Endothelial cell of umbilical vein (primary cell): ENCODE measurements around the gene BPHL. TPM values are rescaled to one million over a fixed set of nuclear protein-coding genes. Genes with fewer than 3 reads are reported as not detected.

ENCODE experiments used
- BruUV-seq: library from RNA; stranded (reverse); fragments of 400-500 nt; replicated peaks from 2 replicates; lab custom pipeline; 2021; lab: Mats Ljungman, UMichigan
- CTCF ChIA-PET: fragments of 300-600, 350-600 bp; sonication (Branson Sonifier 250); formaldehyde crosslinking; loops from one replicate; lab custom pipeline; 2021; ENCODE audit warnings: antibody characterized with exemption, inconsistent platforms; lab: Charles Lee
- POLR2A ChIA-PET: fragments of 300-600, 350-600 bp; sonication (Branson Sonifier 250); formaldehyde crosslinking; loops from one replicate; lab custom pipeline; 2021; ENCODE audit warnings: antibody characterized with exemption, inconsistent platforms; lab: Charles Lee
- DNase-seq: peaks from one replicate; pipeline ENCODE4 v3.0.0-alpha.2; 2011; ENCODE audit warnings: low read depth, low spot score
- FAIRE-seq: peaks from 2 replicates; lab custom pipeline; 2011; peaks lifted over from hg19 to GRCh38; lab: Jason Lieb, UNC
- H2AFZ ChIP-seq: 2 replicates; pipeline ENCODE4 v1.6.0; 2012; ENCODE audit warnings: low read depth, low read length, control low read depth, inconsistent platforms
- H3K27ac ChIP-seq: 2 replicates; pipeline ENCODE4 v1.5.1; 2011; ENCODE audit warnings: low read depth, mild to moderate bottlenecking, control low read depth, low read length, moderate library complexity; ENCODE audit not compliant: insufficient read depth
- H3K27me3 ChIP-seq, 2 experiments: 2 replicates each; pipeline versions ENCODE4 v1.6.0 to v1.6.1; 2011; ENCODE audit warnings: low read length in 2 of 2, mixed read lengths in 1 of 2; ENCODE audit not compliant: control insufficient read depth in 2 of 2, insufficient read depth in 2 of 2
- H3K36me3 ChIP-seq, 2 experiments: 2 replicates in 1 of 2; 3 replicates in 1 of 2; pipeline ENCODE4 v1.5.1; 2011; ENCODE audit warnings: low read length in 2 of 2, mild to moderate bottlenecking in 1 of 2, moderate library complexity in 1 of 2; ENCODE audit not compliant: control insufficient read depth in 2 of 2, insufficient read depth in 2 of 2; ENCODE audit errors: extremely low read depth in 1 of 2
- H3K4me1 ChIP-seq: 3 replicates; pipeline ENCODE4 v1.5.1; 2011; ENCODE audit warnings: mild to moderate bottlenecking, low read length; ENCODE audit not compliant: control insufficient read depth, insufficient read depth; ENCODE audit errors: extremely low read depth
- H3K4me2 ChIP-seq: 2 replicates; pipeline ENCODE4 v1.6.1; 2011; ENCODE audit warnings: low read length, control low read depth, mixed read lengths; ENCODE audit not compliant: insufficient read depth
- H3K4me3 ChIP-seq, 3 experiments: fragments of 200-600 bp in 1 of 3; sonication (generic), shearing (Covaris generic) in 1 of 3; replicated peaks in 1 of 3; 2 replicates each; pipeline ENCODE4 v1.5.1; 2011 to 2016; ENCODE audit warnings: control low read depth in 3 of 3, low read length in 3 of 3, mild to moderate bottlenecking in 2 of 3, inconsistent platforms in 1 of 3, low read depth in 1 of 3, moderate library complexity in 1 of 3; ENCODE audit not compliant: insufficient read depth in 1 of 3
- H3K79me2 ChIP-seq: 2 replicates; pipeline ENCODE4 v1.6.0; 2012; ENCODE audit warnings: low read length, inconsistent platforms; ENCODE audit not compliant: control insufficient read depth, insufficient read depth
- H3K9ac ChIP-seq: replicated peaks from 2 replicates; pipeline ENCODE3; 2011; ENCODE audit warnings: low read length, control low read depth; ENCODE audit not compliant: insufficient read depth; ENCODE audit errors: extremely low read depth
- H3K9me1 ChIP-seq: replicated peaks from 3 replicates; pipeline ENCODE4 v1.6.0; 2011; ENCODE audit warnings: mild to moderate bottlenecking, low read length; ENCODE audit not compliant: control insufficient read depth, insufficient read depth; ENCODE audit errors: extremely low read depth
- H3K9me3 ChIP-seq: replicated peaks from 2 replicates; pipeline ENCODE4 v1.5.1; 2012; ENCODE audit warnings: low read length, inconsistent platforms; ENCODE audit not compliant: control insufficient read depth, insufficient read depth
- H4K20me1 ChIP-seq: replicated peaks from 2 replicates; pipeline ENCODE3; 2011; ENCODE audit warnings: mild to moderate bottlenecking, low read length; ENCODE audit not compliant: control insufficient read depth, insufficient read depth; ENCODE audit errors: extremely low read depth
- CTCF ChIP-seq, 2 donors: IDR thresholded peaks; 1 replicate in 1 of 2; 2 replicates in 1 of 2; pipeline ENCODE4 v1.5.1; 2011; ENCODE audit warnings: low read length in 2 of 2, mild to moderate bottlenecking in 2 of 2, moderate library complexity in 2 of 2, control low read depth in 1 of 2, inconsistent platforms in 1 of 2, low read depth in 1 of 2; ENCODE audit not compliant: insufficient read depth in 1 of 2; ENCODE audit errors: extremely low read depth in 1 of 2
- EZH2 ChIP-seq: IDR thresholded peaks from 2 replicates; pipeline ENCODE4 v1.6.1; 2012; ENCODE audit warnings: borderline replicate concordance, low read depth, mild to moderate bottlenecking, moderate library complexity, low read length, inconsistent platforms; ENCODE audit not compliant: severe bottlenecking
- FOS ChIP-seq: IDR thresholded peaks from 2 replicates; pipeline ENCODE4 v1.6.1; 2011; ENCODE audit warnings: mild to moderate bottlenecking, low read length, moderate library complexity, borderline replicate concordance; ENCODE audit not compliant: insufficient read depth
- GATA2 ChIP-seq: IDR thresholded peaks from 2 replicates; pipeline ENCODE4 v1.7.0; 2011; ENCODE audit warnings: low read depth, mild to moderate bottlenecking, moderate library complexity, mixed read lengths, low read length; ENCODE audit not compliant: insufficient read length, insufficient read depth
- JUN ChIP-seq: IDR thresholded peaks from 2 replicates; pipeline ENCODE4 v1.6.1; 2011; ENCODE audit warnings: borderline replicate concordance, low read depth; ENCODE audit not compliant: insufficient read length, insufficient read depth
- MAX ChIP-seq: IDR thresholded peaks from 2 replicates; pipeline ENCODE4 v1.6.1; 2011; ENCODE audit not compliant: insufficient read depth, insufficient read length
- MYC ChIP-seq: IDR thresholded peaks from one replicate; pipeline ENCODE4 v1.6.1; 2011; ENCODE audit warnings: mild to moderate bottlenecking, low read depth, low read length
- POLR2A ChIP-seq: IDR thresholded peaks from 2 replicates; pipeline ENCODE4 v1.6.1; 2012; ENCODE audit warnings: low read depth, mild to moderate bottlenecking, control low read depth, low read length
- POLR2AphosphoS5 ChIP-seq: IDR thresholded peaks from 2 replicates; pipeline ENCODE4 v1.6.1; 2012; ENCODE audit warnings: low read depth, mild to moderate bottlenecking, control low read depth, low read length, moderate library complexity; ENCODE audit not compliant: insufficient read depth
- dilution Hi-C: fragments of 300-500 bp; cut with MboI; formaldehyde crosslinking; loops from one replicate; pipeline ENCODE4 v1.15.0; 2019; ENCODE audit warnings: low sequenced_read_pairs; ENCODE audit not compliant: extremely low pct_ligation_motif_present
- intact Hi-C: fragments of 100-400 bp; cut with micrococcal nuclease; formaldehyde crosslinking; loops from one replicate; pipeline ENCODE4 v1.10.0; 2022
- polyA plus RNA-seq, 4 experiments: library from polyadenylated mRNA; depleted of rRNA in 3 of 4; stranded (reverse) in 3 of 4; unstranded in 1 of 4; fragments of >200 nt; gene quantifications; 2 replicates each; pipeline versions ENCODE4 v1.2.1 to v1.2.3, GENCODE V29; 2011 to 2012; ENCODE audit warnings: missing spikeins in 1 of 4
- total RNA-seq: library from RNA; stranded (reverse); gene quantifications from 2 replicates; pipeline ENCODE4 v1.2.3, GENCODE V29; 2021

The BPHL gene
- total and polyA plus RNA-seq, 2 donors (not counting 3 experiments of a cell fraction or from before 2014, with no cell fraction given), result 12.3 to 14.8 TPM

GRCh38 chr6:3122823-3123182 lies 4.3 kb downstream of the BPHL start:
- no peak overlapping the region for H3K27ac ChIP-seq
- TF ChIP-seq GATA2, result no peak
- TF ChIP-seq POLR2AphosphoS5, result no peak
- no peak for TF ChIP-seq FOS
- TF ChIP-seq EZH2, result no peak
- H3K4me2 ChIP-seq, result no peak overlapping the region
- H3K9me1 ChIP-seq, result no peaks in the 10 kb centered on the region
- no peaks in the 10 kb centered on the region for H3K9me3 ChIP-seq
- BruUV-seq, result no TSS peak
- peaks cover 9% of the 10 kb centered on the region for H3K4me1 ChIP-seq
- intact Hi-C loops (no loop called here), dilution Hi-C loops (no loop called here)
- no peaks in the 10 kb centered on the region for H4K20me1 ChIP-seq
- H3K36me3 ChIP-seq, result no peaks in the 10 kb centered on the region
- H3K79me2 ChIP-seq, result no peaks in the 10 kb centered on the region
- H3K27me3 ChIP-seq, result no peaks in the 10 kb centered on the region
- ChIA-PET CTCF (interaction anchor here (0.7 to 7.4 kb wide), 2 partner anchors 34 to 128 kb away, joined by 3 to 121 read pairs; partner anchors contain the start of gene TUBB2A), POLR2A (no interaction called here)
- H2AFZ ChIP-seq, result no peak overlapping the region
- FAIRE-seq (no peak), DNase-seq (no peak)
- H3K9ac ChIP-seq, result no peak overlapping the region
- no peak overlapping the region for H3K4me3 ChIP-seq

- Histone ChIP-seq H3K27me3 (no peaks in the 10 kb centered on the region), H4K20me1 (no peaks in the 10 kb centered on the region), H3K9ac (no peak overlapping the region), H3K4me1 (no peaks in the 10 kb centered on the region), H3K36me3 (no peaks in the 10 kb centered on the region), H3K4me3 (no peak overlapping the region), H3K9me3 (no peaks in the 10 kb centered on the region), H3K9me1 (no peaks in the 10 kb centered on the region), H3K27ac (no peak overlapping the region), H3K4me2 (no peak overlapping the region), H2AFZ (no peak overlapping the region), H3K79me2 (no peaks in the 10 kb centered on the region)
- ChIA-PET POLR2A (no interaction called here), CTCF (interaction anchor here (0.7 to 7.4 kb wide), 5 partner anchors 119 to 763 kb away, joined by 3 to 121 read pairs (median 4); no protein-coding TSS in a partner anchor)
- no peak for FAIRE-seq
- BruUV-seq, result no TSS peak
- dilution Hi-C loops, result no loop called here
- no peak for DNase-seq
- no peak for TF ChIP-seq EZH2
- TF ChIP-seq FOS, result no peak
- no peak for TF ChIP-seq JUN
- no peak for TF ChIP-seq GATA2
- no peak for TF ChIP-seq CTCF (IDR thresholded peaks at IDR 0.05; ENCODE audit: extremely low read depth in 1 of 2, insufficient read depth in 1 of 2, low read depth in 1 of 2, low read length in 2 of 2)
- no peak for TF ChIP-seq POLR2A
- TF ChIP-seq MAX, result no peak
- no peak for TF ChIP-seq MYC
- TF ChIP-seq POLR2AphosphoS5, result no peak
- intact Hi-C loops, result no loop called here
Observed at GRCh38 chr6:3124667-3125066, 6.2 kb downstream of the BPHL start.
